MV-4-11 (cell line): ENCODE results near the gene GJC1.
"Not testable (repeated sequence)": the region's sequence is repeated elsewhere in the genome, so short reads cannot be mapped to it uniquely, and the experiment has no call there.

ENCODE experiments used
- DNase-seq: peaks from one replicate; lab custom pipeline; 2025; lab: John Stamatoyannopoulos, UW

The GJC1 gene

GRCh38 chr17:44759086-44759915 is 70.8 kb downstream of the GJC1 start:
- DNase-seq: no peak

DNA sequence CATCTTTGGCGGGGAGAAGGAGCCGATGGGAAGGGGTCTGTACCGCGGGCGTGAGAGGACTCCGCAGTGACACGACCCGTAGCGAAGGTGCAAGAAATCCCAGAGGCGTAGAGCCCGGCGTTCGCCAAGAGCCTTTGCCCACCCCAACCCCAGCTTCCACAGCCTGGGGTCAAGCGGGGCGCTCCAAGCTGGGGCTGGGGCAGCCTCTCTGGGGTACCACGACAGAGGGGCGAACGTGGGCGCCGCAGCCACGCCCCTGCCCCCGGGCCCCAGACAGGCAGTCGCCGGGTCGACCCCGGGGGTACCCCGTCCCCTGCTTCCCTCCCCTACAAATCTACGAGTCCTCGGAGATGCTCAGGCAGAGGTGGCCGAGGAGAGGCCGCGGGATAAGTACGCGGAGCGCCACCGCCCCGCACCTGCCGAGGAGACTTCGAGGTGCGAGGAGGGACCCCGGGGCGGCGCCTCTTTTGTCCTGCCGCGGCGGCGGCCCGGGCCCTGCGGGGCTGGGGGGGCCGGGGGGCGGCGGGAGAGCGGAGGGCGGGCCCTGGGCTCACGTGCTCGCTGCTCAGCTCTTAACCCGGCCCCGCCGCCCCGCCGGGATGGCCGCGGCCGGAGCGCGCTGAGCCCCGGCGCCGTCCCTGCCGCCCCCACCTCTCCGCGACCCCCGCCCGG is 71.5 kb downstream of the GJC1 start, which contains the start of gene ADAM11:
Gene ADAM11, plus strand, starts transcription at position 575 of the 672 bp plus-strand sequence. CDS start 212 bp downstream, outside the sequence.
- no peak for DNase-seq

DNA sequence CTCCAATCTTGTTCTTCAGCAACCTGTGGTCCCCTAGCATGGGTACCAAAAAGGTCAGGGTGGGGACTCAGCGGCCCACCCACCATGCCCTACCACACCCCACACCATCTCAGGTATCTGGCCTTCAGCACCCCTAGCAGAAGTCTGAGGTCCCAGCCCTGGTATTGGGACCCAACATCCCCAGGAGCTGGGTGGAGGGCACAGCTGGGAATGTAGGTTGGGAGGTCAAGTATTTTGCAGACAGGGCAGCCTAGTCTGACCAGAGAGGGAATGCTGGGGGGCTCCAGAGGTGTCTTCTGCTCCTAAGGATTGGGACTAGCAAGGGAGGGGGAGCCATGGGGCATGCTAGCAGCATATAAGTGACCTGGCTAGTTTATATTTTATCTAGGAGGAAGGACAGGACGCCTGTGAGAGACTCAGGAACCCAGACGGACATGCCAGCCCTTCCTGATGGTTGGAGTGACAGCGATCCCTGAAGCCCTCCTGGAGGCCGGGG is 72.1 kb downstream of the GJC1 start:
- DNase-seq: no peak

GRCh38 chr17:44757045-44757917 is 72.8 kb downstream of the GJC1 start:
- no peak for DNase-seq

GRCh38 chr17:44755180-44755579 is 74.9 kb downstream of the GJC1 start:
- not testable (repeated sequence) for DNase-seq

- no peak for DNase-seq
Measured at GRCh38 chr17:44754276-44754675, 75.8 kb downstream of the GJC1 start.

GRCh38 chr17:44752953-44753861 is 76.9 kb downstream of the GJC1 start:
- DNase-seq: no peak

- DNase-seq: no peak
Measured at GRCh38 chr17:44751806-44752205, 78.3 kb downstream of the GJC1 start.

DNA sequence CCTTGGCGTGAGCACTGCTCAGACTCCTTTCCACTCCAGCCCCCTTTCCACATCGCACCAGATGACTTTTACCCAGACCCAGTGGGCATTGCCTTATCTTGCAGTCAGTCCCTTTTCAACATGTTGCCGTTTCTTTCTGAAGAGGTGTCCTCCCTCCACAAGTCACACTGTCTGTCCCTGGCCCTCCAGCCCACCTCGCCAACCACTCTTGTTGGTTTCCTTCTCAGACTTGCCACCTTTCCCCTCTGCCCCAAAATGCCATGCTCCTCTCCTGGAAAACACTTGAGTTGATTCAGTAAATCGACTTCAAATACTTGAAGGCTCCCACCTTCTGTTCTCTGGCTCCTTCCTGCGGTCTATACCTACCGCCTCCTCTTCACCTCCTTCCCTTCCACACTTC is 78.8 kb downstream of the GJC1 start:
- DNase-seq: no peak

GRCh38 chr17:44749980-44750318 is 80.1 kb downstream of the GJC1 start:
- no peak for DNase-seq

GRCh38 chr17:44749076-44749979 is 80.8 kb downstream of the GJC1 start:
- no peak for DNase-seq
